ENCODE results near the gene LHFPL6. TPM values are rescaled to one million over a fixed set of nuclear protein-coding genes. Genes with fewer than 3 reads are reported as not detected.

Gene LHFPL6
- total and polyA plus RNA-seq, 9 of the 15 experiments (the other 6 are each of a cell fraction or from before 2014, with no cell fraction given): 0.18 TPM; not detected in 8

GRCh38 chr13:39524795-39525194 is 78.2 kb downstream of the LHFPL6 start (continued):
- no peak for TF ChIP-seq XRCC5 (IDR thresholded peaks at IDR 0.05; ENCODE audit: low read depth, low read length)
- TF ChIP-seq SMARCA5 (IDR thresholded peaks at IDR 0.05): no peak
- TF ChIP-seq ZNF830 (CRISPR knock-in tag; IDR thresholded peaks at IDR 0.05): no peak
- no peak for TF ChIP-seq ZNF354B (CRISPR knock-in tag; IDR thresholded peaks at IDR 0.05)
- no peak for TF ChIP-seq ZNF778 (CRISPR knock-in tag; IDR thresholded peaks at IDR 0.05)
- no peak for TF ChIP-seq ZC3H8 (IDR thresholded peaks at IDR 0.05)
- TF ChIP-seq ZNF324 (CRISPR knock-in tag; IDR thresholded peaks at IDR 0.05): no peak
- no peak for TF ChIP-seq HDAC6 (IDR thresholded peaks at IDR 0.05; ENCODE audit: low read depth, low read length)
- no peak for TF ChIP-seq ZNF282 (CRISPR knock-in tag; IDR thresholded peaks at IDR 0.05)
- TF ChIP-seq PRMT5 (CRISPR knock-in tag; IDR thresholded peaks at IDR 0.05): no peak
- no peak for TF ChIP-seq KAT8 (IDR thresholded peaks at IDR 0.05; ENCODE audit: low read depth)

- H2AFZ ChIP-seq (ENCODE audit: low read depth, low read length): no peak overlapping the region
- H3K4me3 ChIP-seq: no peak overlapping the region
- no peaks in the 10 kb centered on the region for H3K9me1 ChIP-seq (ENCODE audit: control insufficient read depth, insufficient read depth, low read length)
- no TSS peak for BruUV-seq (replicated peaks)
- H3K4me2 ChIP-seq (ENCODE audit: insufficient read depth, low read length): no peak overlapping the region
- no peaks in the 10 kb centered on the region for H3K36me3 ChIP-seq (ENCODE audit: control insufficient read depth, insufficient read depth, low read length)
- ATAC-seq: no peak
- H4K20me1 ChIP-seq (replicated peaks; ENCODE audit: control insufficient read depth, insufficient read depth, low read length): no peaks in the 10 kb centered on the region
- POLR2A ChIA-PET: no interaction called here
- no peak for DNase-seq (ENCODE audit: extremely low read depth in 1 of 4, low spot score in 3 of 4)
- no peaks in the 10 kb centered on the region for H3K4me1 ChIP-seq (replicated peaks in 1 of 2; ENCODE audit: control insufficient read depth in 2 of 2, insufficient read depth in 2 of 2, low read length in 2 of 2)
- no peaks in the 10 kb centered on the region for H3K9me3 ChIP-seq (replicated peaks; ENCODE audit: control insufficient read depth, insufficient read depth, low read depth, low read length)
- intact Hi-C loops (cut with micrococcal nuclease): no loop called here
- H3K9ac ChIP-seq (ENCODE audit: insufficient read depth in 1 of 2, low read depth in 2 of 2, low read length in 2 of 2): no peak overlapping the region
- H3K27me3 ChIP-seq (ENCODE audit: control insufficient read depth in 2 of 2, insufficient read depth in 2 of 2, low read length in 2 of 2): no peaks in the 10 kb centered on the region
- CTCF ChIA-PET (ENCODE audit: low intra/inter-chr PET ratio): no interaction called here
- H3K79me2 ChIP-seq (ENCODE audit: control insufficient read depth, insufficient read depth, low read length): no peaks in the 10 kb centered on the region
- no peak for FAIRE-seq
- no peak overlapping the region for H3K27ac ChIP-seq (ENCODE audit: extremely low read depth, low read depth, low read length)
- WGBS (ENCODE audit: insufficient coverage, low coverage, missing lambda C conversion rate): 0% methylated on average over 4 of the region's 4 CpGs
- in situ Hi-C loops (cut with MboI): no loop called here
- TF ChIP-seq ZBTB1 (CRISPR knock-in tag; IDR thresholded peaks at IDR 0.05; ENCODE audit: borderline replicate concordance, low read depth): no peak
- TF ChIP-seq ZNF766 (CRISPR knock-in tag; conservative IDR thresholded peaks at IDR 0.05): no peak
- TF ChIP-seq SNAPC5 (CRISPR knock-in tag; IDR thresholded peaks at IDR 0.05): no peak
- no peak for TF ChIP-seq ZNF707 (CRISPR knock-in tag; conservative IDR thresholded peaks at IDR 0.05)
- no peak for TF ChIP-seq ZNF224 (CRISPR knock-in tag; IDR thresholded peaks at IDR 0.05)
- TF ChIP-seq SMAD3 (CRISPR knock-in tag; conservative IDR thresholded peaks at IDR 0.05): no peak
- no peak for TF ChIP-seq NCOA2 (IDR thresholded peaks at IDR 0.05; ENCODE audit: partially characterized antibody in 2 of 2)
Observed at GRCh38 chr13:39522329-39522728, 80.7 kb downstream of the LHFPL6 start.
